Endothelial cell of umbilical vein (primary cell): ENCODE measurements around the gene ACTA2. TPM values are rescaled to one million over a fixed set of nuclear protein-coding genes. Genes with fewer than 3 reads are reported as not detected.

ENCODE experiments used
- BruUV-seq: library from RNA; stranded (reverse); fragments of 400-500 nt; replicated peaks from 2 replicates; lab custom pipeline; 2021; lab: Mats Ljungman, UMichigan
- CTCF ChIA-PET: fragments of 300-600, 350-600 bp; sonication (Branson Sonifier 250); formaldehyde crosslinking; loops from one replicate; lab custom pipeline; 2021; ENCODE audit warnings: antibody characterized with exemption, inconsistent platforms; lab: Charles Lee
- POLR2A ChIA-PET: fragments of 300-600, 350-600 bp; sonication (Branson Sonifier 250); formaldehyde crosslinking; loops from one replicate; lab custom pipeline; 2021; ENCODE audit warnings: antibody characterized with exemption, inconsistent platforms; lab: Charles Lee
- DNase-seq: peaks from one replicate; pipeline ENCODE4 v3.0.0-alpha.2; 2011; ENCODE audit warnings: low read depth, low spot score
- FAIRE-seq: peaks from 2 replicates; lab custom pipeline; 2011; peaks lifted over from hg19 to GRCh38; lab: Jason Lieb, UNC
- H2AFZ ChIP-seq: 2 replicates; pipeline ENCODE4 v1.6.0; 2012; ENCODE audit warnings: low read depth, low read length, control low read depth, inconsistent platforms
- H3K27ac ChIP-seq: 2 replicates; pipeline ENCODE4 v1.5.1; 2011; ENCODE audit warnings: low read depth, mild to moderate bottlenecking, control low read depth, low read length, moderate library complexity; ENCODE audit not compliant: insufficient read depth
- H3K27me3 ChIP-seq, 2 experiments: 2 replicates each; pipeline versions ENCODE4 v1.6.0 to v1.6.1; 2011; ENCODE audit warnings: low read length in 2 of 2, mixed read lengths in 1 of 2; ENCODE audit not compliant: control insufficient read depth in 2 of 2, insufficient read depth in 2 of 2
- H3K36me3 ChIP-seq, 2 experiments: 2 replicates in 1 of 2; 3 replicates in 1 of 2; pipeline ENCODE4 v1.5.1; 2011; ENCODE audit warnings: low read length in 2 of 2, mild to moderate bottlenecking in 1 of 2, moderate library complexity in 1 of 2; ENCODE audit not compliant: control insufficient read depth in 2 of 2, insufficient read depth in 2 of 2; ENCODE audit errors: extremely low read depth in 1 of 2
- H3K4me1 ChIP-seq: 3 replicates; pipeline ENCODE4 v1.5.1; 2011; ENCODE audit warnings: mild to moderate bottlenecking, low read length; ENCODE audit not compliant: control insufficient read depth, insufficient read depth; ENCODE audit errors: extremely low read depth
- H3K4me2 ChIP-seq: 2 replicates; pipeline ENCODE4 v1.6.1; 2011; ENCODE audit warnings: low read length, control low read depth, mixed read lengths; ENCODE audit not compliant: insufficient read depth
- H3K4me3 ChIP-seq, 3 experiments: fragments of 200-600 bp in 1 of 3; sonication (generic), shearing (Covaris generic) in 1 of 3; replicated peaks in 1 of 3; 2 replicates each; pipeline ENCODE4 v1.5.1; 2011 to 2016; ENCODE audit warnings: control low read depth in 3 of 3, low read length in 3 of 3, mild to moderate bottlenecking in 2 of 3, inconsistent platforms in 1 of 3, low read depth in 1 of 3, moderate library complexity in 1 of 3; ENCODE audit not compliant: insufficient read depth in 1 of 3
- H3K79me2 ChIP-seq: 2 replicates; pipeline ENCODE4 v1.6.0; 2012; ENCODE audit warnings: low read length, inconsistent platforms; ENCODE audit not compliant: control insufficient read depth, insufficient read depth
- H3K9ac ChIP-seq: replicated peaks from 2 replicates; pipeline ENCODE3; 2011; ENCODE audit warnings: low read length, control low read depth; ENCODE audit not compliant: insufficient read depth; ENCODE audit errors: extremely low read depth
- H3K9me1 ChIP-seq: replicated peaks from 3 replicates; pipeline ENCODE4 v1.6.0; 2011; ENCODE audit warnings: mild to moderate bottlenecking, low read length; ENCODE audit not compliant: control insufficient read depth, insufficient read depth; ENCODE audit errors: extremely low read depth
- H3K9me3 ChIP-seq: replicated peaks from 2 replicates; pipeline ENCODE4 v1.5.1; 2012; ENCODE audit warnings: low read length, inconsistent platforms; ENCODE audit not compliant: control insufficient read depth, insufficient read depth
- H4K20me1 ChIP-seq: replicated peaks from 2 replicates; pipeline ENCODE3; 2011; ENCODE audit warnings: mild to moderate bottlenecking, low read length; ENCODE audit not compliant: control insufficient read depth, insufficient read depth; ENCODE audit errors: extremely low read depth
- CTCF ChIP-seq, 2 donors: IDR thresholded peaks; 1 replicate in 1 of 2; 2 replicates in 1 of 2; pipeline ENCODE4 v1.5.1; 2011; ENCODE audit warnings: low read length in 2 of 2, mild to moderate bottlenecking in 2 of 2, moderate library complexity in 2 of 2, control low read depth in 1 of 2, inconsistent platforms in 1 of 2, low read depth in 1 of 2; ENCODE audit not compliant: insufficient read depth in 1 of 2; ENCODE audit errors: extremely low read depth in 1 of 2
- EZH2 ChIP-seq: IDR thresholded peaks from 2 replicates; pipeline ENCODE4 v1.6.1; 2012; ENCODE audit warnings: borderline replicate concordance, low read depth, mild to moderate bottlenecking, moderate library complexity, low read length, inconsistent platforms; ENCODE audit not compliant: severe bottlenecking
- FOS ChIP-seq: IDR thresholded peaks from 2 replicates; pipeline ENCODE4 v1.6.1; 2011; ENCODE audit warnings: mild to moderate bottlenecking, low read length, moderate library complexity, borderline replicate concordance; ENCODE audit not compliant: insufficient read depth
- GATA2 ChIP-seq: IDR thresholded peaks from 2 replicates; pipeline ENCODE4 v1.7.0; 2011; ENCODE audit warnings: low read depth, mild to moderate bottlenecking, moderate library complexity, mixed read lengths, low read length; ENCODE audit not compliant: insufficient read length, insufficient read depth
- JUN ChIP-seq: IDR thresholded peaks from 2 replicates; pipeline ENCODE4 v1.6.1; 2011; ENCODE audit warnings: borderline replicate concordance, low read depth; ENCODE audit not compliant: insufficient read length, insufficient read depth
- MAX ChIP-seq: IDR thresholded peaks from 2 replicates; pipeline ENCODE4 v1.6.1; 2011; ENCODE audit not compliant: insufficient read depth, insufficient read length
- MYC ChIP-seq: IDR thresholded peaks from one replicate; pipeline ENCODE4 v1.6.1; 2011; ENCODE audit warnings: mild to moderate bottlenecking, low read depth, low read length
- POLR2A ChIP-seq: IDR thresholded peaks from 2 replicates; pipeline ENCODE4 v1.6.1; 2012; ENCODE audit warnings: low read depth, mild to moderate bottlenecking, control low read depth, low read length
- POLR2AphosphoS5 ChIP-seq: IDR thresholded peaks from 2 replicates; pipeline ENCODE4 v1.6.1; 2012; ENCODE audit warnings: low read depth, mild to moderate bottlenecking, control low read depth, low read length, moderate library complexity; ENCODE audit not compliant: insufficient read depth
- dilution Hi-C: fragments of 300-500 bp; cut with MboI; formaldehyde crosslinking; loops from one replicate; pipeline ENCODE4 v1.15.0; 2019; ENCODE audit warnings: low sequenced_read_pairs; ENCODE audit not compliant: extremely low pct_ligation_motif_present
- intact Hi-C: fragments of 100-400 bp; cut with micrococcal nuclease; formaldehyde crosslinking; loops from one replicate; pipeline ENCODE4 v1.10.0; 2022
- polyA plus RNA-seq, 4 experiments: library from polyadenylated mRNA; depleted of rRNA in 3 of 4; stranded (reverse) in 3 of 4; unstranded in 1 of 4; fragments of >200 nt; gene quantifications; 2 replicates each; pipeline versions ENCODE4 v1.2.1 to v1.2.3, GENCODE V29; 2011 to 2012; ENCODE audit warnings: missing spikeins in 1 of 4
- total RNA-seq: library from RNA; stranded (reverse); gene quantifications from 2 replicates; pipeline ENCODE4 v1.2.3, GENCODE V29; 2021

Gene ACTA2
- total and polyA plus RNA-seq, 2 donors (not counting 3 experiments of a cell fraction or from before 2014, with no cell fraction given), result 6.3 to 9.7 TPM

- Histone ChIP-seq H3K79me2 (no peaks in the 10 kb centered on the region), H3K4me3 (no peak overlapping the region), H2AFZ (no peak overlapping the region), H3K4me1 (no peaks in the 10 kb centered on the region), H3K27me3 (peaks cover 0 to 4% of the 10 kb centered on the region in 2 experiments), H3K36me3 (no peaks in the 10 kb centered on the region), H4K20me1 (no peaks in the 10 kb centered on the region), H3K9me3 (no peaks in the 10 kb centered on the region), H3K4me2 (no peak overlapping the region), H3K9ac (no peak overlapping the region), H3K27ac (no peak overlapping the region), H3K9me1 (no peaks in the 10 kb centered on the region)
- BruUV-seq, result no TSS peak
- dilution Hi-C loops, result no loop called here
- POLR2A ChIA-PET, result no interaction called here
- CTCF ChIA-PET, result interaction anchor here (1.3 to 4.0 kb wide), 5 partner anchors 8 to 41 kb away, joined by 3 to 21 read pairs (median 4); no protein-coding TSS in a partner anchor
- TF ChIP-seq GATA2 (no peak), CTCF (IDR thresholded peaks at IDR 0.05; ENCODE audit: extremely low read depth in 1 of 2, insufficient read depth in 1 of 2, low read depth in 1 of 2, low read length in 2 of 2) (no peak), POLR2AphosphoS5 (no peak), MAX (no peak), MYC (no peak), FOS (no peak), EZH2 (no peak), JUN (no peak), POLR2A (no peak)
- intact Hi-C loops, result no loop called here
- FAIRE-seq (no peak), DNase-seq (no peak)
Observed at GRCh38 chr10:88946200-88946599, 6.4 kb downstream of the ACTA2 start.
